PC-9 (cell line): ENCODE data around the gene TMEM141.

Source experiments
- CTCF ChIP-seq: fragments of 200-600 bp; sonication (generic); conservative IDR thresholded peaks from 2 replicates; pipeline ENCODE4 v1.6.1; 2017; ENCODE audit warnings: mixed run types, antibody characterized with exemption, mild to moderate bottlenecking, moderate library complexity
- EZH2 ChIP-seq: fragments of 200-600 bp; sonication (generic); IDR thresholded peaks from 2 replicates; pipeline ENCODE4 v1.8.0; 2017; ENCODE audit warnings: antibody characterized with exemption, low read depth

- no peak for TF ChIP-seq CTCF
- TF ChIP-seq EZH2: no peak
Measured at GRCh38 chr9:136751244-136751643, 39.9 kb upstream of the TMEM141 start.
